Astrocyte (in vitro differentiated cells and primary cell): ENCODE measurements around the gene RBM47. TPM values are rescaled to one million over a fixed set of nuclear protein-coding genes. Genes with fewer than 3 reads are reported as not detected.

Experiments used
- DNase-seq: peaks from one replicate; pipeline ENCODE4 v3.0.0-alpha.2; 2010; ENCODE audit warnings: low read depth
- FAIRE-seq: peaks from 2 replicates; lab custom pipeline; 2011; peaks lifted over from hg19 to GRCh38; lab: Jason Lieb, UNC
- H2AFZ ChIP-seq: 2 replicates; pipeline ENCODE4 v1.6.0; 2012; ENCODE audit warnings: low read depth, low read length, inconsistent platforms
- H3K27ac ChIP-seq: 2 replicates; pipeline ENCODE4 v1.5.1; 2011; ENCODE audit warnings: low read depth, low read length, inconsistent platforms
- H3K27me3 ChIP-seq: 2 replicates; pipeline ENCODE4 v1.6.0; 2011; ENCODE audit warnings: low read length, inconsistent platforms; ENCODE audit not compliant: insufficient read depth
- H3K36me3 ChIP-seq: 2 replicates; pipeline ENCODE4 v1.5.1; 2011; ENCODE audit warnings: low read length, inconsistent platforms; ENCODE audit not compliant: insufficient read depth
- H3K4me1 ChIP-seq: 2 replicates; pipeline ENCODE4 v1.5.1; 2011; ENCODE audit warnings: low read length, inconsistent platforms; ENCODE audit not compliant: insufficient read depth
- H3K4me2 ChIP-seq: 2 replicates; pipeline ENCODE4 v1.6.0; 2012; ENCODE audit warnings: low read length, inconsistent platforms
- H3K4me3 ChIP-seq: 2 replicates; pipeline ENCODE4 v1.5.1; 2011; ENCODE audit warnings: low read depth, mild to moderate bottlenecking, low read length, inconsistent platforms; ENCODE audit not compliant: insufficient read depth
- H3K79me2 ChIP-seq: 2 replicates; pipeline ENCODE4 v1.6.0; 2012; ENCODE audit warnings: mild to moderate bottlenecking, low read length, inconsistent platforms; ENCODE audit not compliant: insufficient read depth
- H3K9ac ChIP-seq: 2 replicates; pipeline ENCODE4 v1.6.0; 2012; ENCODE audit warnings: mild to moderate bottlenecking, low read length, inconsistent platforms
- H3K9me3 ChIP-seq: 2 replicates; pipeline ENCODE4 v1.5.1; 2012; ENCODE audit warnings: low read depth, mild to moderate bottlenecking, low read length, inconsistent platforms; ENCODE audit not compliant: insufficient read depth
- H4K20me1 ChIP-seq: 2 replicates; pipeline ENCODE4 v1.6.0; 2012; ENCODE audit warnings: low read length, inconsistent platforms; ENCODE audit not compliant: insufficient read depth
- H3K27ac Mint-ChIP-seq: one replicate; pipeline ENCODE4 v1.8.0; 2021; ENCODE audit warnings: mild to moderate bottlenecking, mixed read lengths; ENCODE audit not compliant: unreplicated experiment
- H3K27me3 Mint-ChIP-seq: one replicate; pipeline ENCODE4 v1.8.0; 2021; ENCODE audit warnings: low read depth, mixed read lengths; ENCODE audit not compliant: unreplicated experiment
- H3K36me3 Mint-ChIP-seq: one replicate; pipeline ENCODE4 v1.8.0; 2021; ENCODE audit warnings: low read depth, mixed read lengths; ENCODE audit not compliant: unreplicated experiment
- H3K4me1 Mint-ChIP-seq: one replicate; pipeline ENCODE4 v1.8.0; 2021; ENCODE audit warnings: low read depth, mixed read lengths; ENCODE audit not compliant: unreplicated experiment
- H3K4me3 Mint-ChIP-seq: one replicate; pipeline ENCODE4 v1.8.0; 2021; ENCODE audit warnings: mild to moderate bottlenecking, moderate library complexity, mixed read lengths; ENCODE audit not compliant: unreplicated experiment
- H3K9me3 Mint-ChIP-seq: one replicate; pipeline ENCODE4 v1.8.0; 2021; ENCODE audit warnings: mild to moderate bottlenecking, mixed read lengths; ENCODE audit not compliant: unreplicated experiment
- EZH2 ChIP-seq: IDR thresholded peaks from 2 replicates; pipeline ENCODE4 v1.6.1; 2012; ENCODE audit warnings: mild to moderate bottlenecking, low read length, inconsistent platforms; ENCODE audit not compliant: insufficient read depth
- total RNA-seq: library from RNA; stranded (reverse); gene quantifications from 2 replicates; pipeline ENCODE4 v1.2.1, GENCODE V29; 2021
- TF ChIP-seq, protein P1 (sequence below): IDR thresholded peaks from 2 replicates; pipeline ENCODE4 v1.5.1; 2011; ENCODE audit warnings: low read depth, mild to moderate bottlenecking, inconsistent platforms, low read length, moderate library complexity; ENCODE audit not compliant: insufficient read depth

Gene RBM47
- total RNA-seq, 1 donor from 2014 or later, result 2.9 TPM

DNA sequence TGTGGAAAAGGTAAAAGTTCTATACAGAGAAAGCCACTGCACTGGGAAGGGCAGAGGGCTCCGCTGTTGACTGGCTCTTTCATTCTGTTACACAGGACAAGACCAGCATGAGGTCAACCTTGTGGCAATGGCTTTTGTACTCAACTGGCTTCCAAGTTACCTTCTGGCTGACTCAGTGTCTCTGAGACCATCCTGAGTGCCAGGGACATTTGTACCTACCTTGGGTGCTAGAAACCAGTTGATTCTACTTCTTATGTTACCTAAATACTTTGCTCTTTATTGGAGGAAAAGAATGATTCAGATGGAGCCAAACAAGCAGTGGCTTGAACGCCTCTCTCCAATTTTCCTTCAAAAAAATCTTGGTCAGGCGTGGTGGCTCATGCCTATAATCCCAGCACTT, 123.2 kb downstream of the RBM47 start:
- no peak overlapping the region for H3K4me3 Mint-ChIP-seq

DNA sequence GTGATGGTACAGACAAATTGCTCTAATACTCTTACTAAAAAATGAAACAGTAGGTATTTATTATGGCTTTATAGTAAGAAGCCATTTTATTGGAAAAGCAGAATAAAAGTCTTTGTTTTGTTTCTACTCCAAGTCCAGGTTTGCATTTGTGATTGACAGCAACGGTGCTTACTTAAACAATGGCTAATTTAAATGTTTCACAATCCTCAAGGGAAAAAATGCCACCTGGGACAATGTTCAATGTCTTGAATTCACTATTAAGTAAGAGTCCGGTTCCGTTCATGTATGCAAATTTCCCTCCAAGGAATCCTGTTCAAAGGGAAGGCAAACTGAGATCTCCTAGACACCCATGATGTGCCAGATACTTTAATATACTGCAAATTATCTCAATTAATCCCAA, 123.6 kb downstream of the RBM47 start:
- H3K4me2 ChIP-seq, result no peak overlapping the region
- H3K79me2 ChIP-seq, result no peaks in the 10 kb centered on the region
- no peak overlapping the region for H2AFZ ChIP-seq
- no peaks in the 10 kb centered on the region for H3K9me3 Mint-ChIP-seq
- H3K36me3 Mint-ChIP-seq, result no peaks in the 10 kb centered on the region
- H3K4me3 Mint-ChIP-seq, result no peak overlapping the region
- no peaks in the 10 kb centered on the region for H3K27me3 ChIP-seq
- H3K4me1 ChIP-seq, result no peaks in the 10 kb centered on the region
- no peak for DNase-seq
- H4K20me1 ChIP-seq, result no peaks in the 10 kb centered on the region
- no peak overlapping the region for H3K9ac ChIP-seq
- no peaks in the 10 kb centered on the region for H3K9me3 ChIP-seq
- H3K27ac ChIP-seq, result no peak overlapping the region
- TF ChIP-seq EZH2, result no peak
- TF ChIP-seq, protein P1, sequence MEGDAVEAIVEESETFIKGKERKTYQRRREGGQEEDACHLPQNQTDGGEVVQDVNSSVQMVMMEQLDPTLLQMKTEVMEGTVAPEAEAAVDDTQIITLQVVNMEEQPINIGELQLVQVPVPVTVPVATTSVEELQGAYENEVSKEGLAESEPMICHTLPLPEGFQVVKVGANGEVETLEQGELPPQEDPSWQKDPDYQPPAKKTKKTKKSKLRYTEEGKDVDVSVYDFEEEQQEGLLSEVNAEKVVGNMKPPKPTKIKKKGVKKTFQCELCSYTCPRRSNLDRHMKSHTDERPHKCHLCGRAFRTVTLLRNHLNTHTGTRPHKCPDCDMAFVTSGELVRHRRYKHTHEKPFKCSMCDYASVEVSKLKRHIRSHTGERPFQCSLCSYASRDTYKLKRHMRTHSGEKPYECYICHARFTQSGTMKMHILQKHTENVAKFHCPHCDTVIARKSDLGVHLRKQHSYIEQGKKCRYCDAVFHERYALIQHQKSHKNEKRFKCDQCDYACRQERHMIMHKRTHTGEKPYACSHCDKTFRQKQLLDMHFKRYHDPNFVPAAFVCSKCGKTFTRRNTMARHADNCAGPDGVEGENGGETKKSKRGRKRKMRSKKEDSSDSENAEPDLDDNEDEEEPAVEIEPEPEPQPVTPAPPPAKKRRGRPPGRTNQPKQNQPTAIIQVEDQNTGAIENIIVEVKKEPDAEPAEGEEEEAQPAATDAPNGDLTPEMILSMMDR, result no peak
- H3K27me3 Mint-ChIP-seq, result no peaks in the 10 kb centered on the region
- no peaks in the 10 kb centered on the region for H3K36me3 ChIP-seq
- H3K4me3 ChIP-seq, result no peak overlapping the region
- no peak for FAIRE-seq
- no peak overlapping the region for H3K27ac Mint-ChIP-seq
- H3K4me1 Mint-ChIP-seq, result peaks cover 3% of the 10 kb centered on the region

More for the DNA sequence above, 123.2 kb downstream of the RBM47 start:
- H3K9me3 ChIP-seq, result no peaks in the 10 kb centered on the region
- no peak overlapping the region for H3K9ac ChIP-seq
- DNase-seq, result no peak
- no peak overlapping the region for H2AFZ ChIP-seq
- H3K27me3 Mint-ChIP-seq, result no peaks in the 10 kb centered on the region
- H4K20me1 ChIP-seq, result no peaks in the 10 kb centered on the region
- H3K4me1 ChIP-seq, result no peaks in the 10 kb centered on the region
- no peak overlapping the region for H3K4me3 ChIP-seq
- H3K27ac ChIP-seq, result no peak overlapping the region
- no peaks in the 10 kb centered on the region for H3K79me2 ChIP-seq
- no peaks in the 10 kb centered on the region for H3K9me3 Mint-ChIP-seq
- H3K27me3 ChIP-seq, result no peaks in the 10 kb centered on the region
- TF ChIP-seq, protein P1, result no peak
- TF ChIP-seq EZH2, result no peak
- H3K36me3 Mint-ChIP-seq, result no peaks in the 10 kb centered on the region
- peaks cover 3% of the 10 kb centered on the region for H3K4me1 Mint-ChIP-seq
- FAIRE-seq, result no peak
- H3K27ac Mint-ChIP-seq, result no peak overlapping the region
- no peak overlapping the region for H3K4me2 ChIP-seq
- H3K36me3 ChIP-seq, result no peaks in the 10 kb centered on the region

DNA sequence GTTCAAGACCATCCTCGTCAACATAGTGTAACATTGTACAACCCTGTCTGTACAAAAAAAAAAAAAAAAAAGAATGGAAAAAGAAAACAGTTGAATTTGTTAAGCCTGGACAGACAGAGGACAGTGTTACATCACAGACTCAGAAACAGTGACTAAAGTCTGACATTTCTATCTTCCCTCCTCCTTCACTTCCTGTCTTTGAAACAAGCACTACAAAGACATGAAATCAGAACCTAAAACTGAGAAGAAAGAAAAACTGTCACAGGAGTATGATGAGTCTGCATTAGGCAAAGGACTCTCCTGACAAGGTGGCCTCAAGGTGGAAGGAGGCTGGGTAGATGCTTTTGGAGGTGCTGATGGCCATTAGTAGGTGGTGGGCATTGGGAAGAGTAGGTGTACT, 126.7 kb downstream of the RBM47 start:
- H3K4me2 ChIP-seq, result no peak overlapping the region
- H3K9me3 Mint-ChIP-seq, result no peaks in the 10 kb centered on the region
- DNase-seq (no peak), FAIRE-seq (no peak)
- no peak overlapping the region for H2AFZ ChIP-seq
- no peaks in the 10 kb centered on the region for H3K27me3 Mint-ChIP-seq
- peak overlapping the region; percentile 2 for H3K27ac Mint-ChIP-seq
- no peaks in the 10 kb centered on the region for H3K9me3 ChIP-seq
- no peaks in the 10 kb centered on the region for H3K79me2 ChIP-seq
- no peaks in the 10 kb centered on the region for H3K36me3 ChIP-seq
- H3K36me3 Mint-ChIP-seq, result no peaks in the 10 kb centered on the region
- H4K20me1 ChIP-seq, result no peaks in the 10 kb centered on the region
- no peak overlapping the region for H3K27ac ChIP-seq
- peaks cover 3% of the 10 kb centered on the region for H3K4me1 Mint-ChIP-seq
- no peaks in the 10 kb centered on the region for H3K27me3 ChIP-seq
- no peak overlapping the region for H3K4me3 ChIP-seq
- H3K4me3 Mint-ChIP-seq, result no peak overlapping the region
- no peak for TF ChIP-seq EZH2
- TF ChIP-seq, protein P1, result no peak
- no peaks in the 10 kb centered on the region for H3K4me1 ChIP-seq
- H3K9ac ChIP-seq, result no peak overlapping the region
